Neural progenitor cell (in vitro differentiated cells): ENCODE data around the gene INVS. TPM values are rescaled to one million over a fixed set of nuclear protein-coding genes. Genes with fewer than 3 reads are reported as not detected.

Experiments
- DNase-seq: peaks from one replicate; pipeline ENCODE4 v3.0.0-alpha.2; 2016; ENCODE audit warnings: low spot score
- H2AFZ ChIP-seq: fragments of 200-600 bp; sonication (generic); replicated peaks from 2 replicates; pipeline ENCODE4 v1.6.1; 2016; ENCODE audit warnings: antibody characterized with exemption
- H3F3A ChIP-seq: fragments of 200-600 bp; sonication (generic); 2 replicates; pipeline ENCODE4 v1.6.1; 2016; ENCODE audit warnings: antibody characterized with exemption, low read depth
- H3K27ac ChIP-seq: fragments of 200-600 bp; sonication (generic); 2 replicates; pipeline ENCODE4 v1.5.1; 2016; ENCODE audit warnings: mild to moderate bottlenecking
- H3K27me3 ChIP-seq: fragments of 200-600 bp; sonication (generic); 2 replicates; pipeline ENCODE4 v1.6.1; 2016; ENCODE audit warnings: mild to moderate bottlenecking, moderate library complexity
- H3K36me3 ChIP-seq: fragments of 200-600 bp; sonication (generic); 2 replicates; pipeline ENCODE4 v1.5.1; 2016
- H3K4me1 ChIP-seq: fragments of 200-600 bp; sonication (generic); 2 replicates; pipeline ENCODE4 v1.6.1; 2016; ENCODE audit warnings: mixed run types
- H3K4me2 ChIP-seq: fragments of 200-600 bp; sonication (generic); 2 replicates; pipeline ENCODE4 v1.6.1; 2016
- H3K4me3 ChIP-seq: fragments of 200-600 bp; sonication (generic); 2 replicates; pipeline ENCODE4 v1.5.1; 2016
- H3K79me2 ChIP-seq: fragments of 200-600 bp; sonication (generic); 2 replicates; pipeline ENCODE4 v1.6.1; 2016; ENCODE audit warnings: low read depth
- H3K9ac ChIP-seq: fragments of 200-600 bp; sonication (generic); 2 replicates; pipeline ENCODE4 v1.6.1; 2016
- H3K9me3 ChIP-seq: fragments of 200-600 bp; sonication (generic); 2 replicates; pipeline ENCODE4 v1.5.1; 2016; ENCODE audit warnings: low read depth
- H4K20me1 ChIP-seq: fragments of 200-600 bp; sonication (generic); 2 replicates; pipeline ENCODE4 v1.6.1; 2016; ENCODE audit warnings: low read depth
- H3K27ac Mint-ChIP-seq: 3 replicates; pipeline ENCODE4 v1.8.0; 2021; ENCODE audit warnings: mixed read lengths
- H3K27me3 Mint-ChIP-seq: 2 replicates; pipeline ENCODE4 v1.8.0; 2022; ENCODE audit warnings: low read depth, mild to moderate bottlenecking, inconsistent platforms, moderate library complexity, mixed read lengths; ENCODE audit not compliant: insufficient read depth
- H3K36me3 Mint-ChIP-seq: 3 replicates; pipeline ENCODE4 v1.8.0; 2021; ENCODE audit warnings: mixed read lengths
- H3K4me1 Mint-ChIP-seq: 3 replicates; pipeline ENCODE4 v1.8.0; 2021; ENCODE audit warnings: mixed read lengths
- H3K4me3 Mint-ChIP-seq: 3 replicates; pipeline ENCODE4 v1.8.0; 2021; ENCODE audit warnings: mild to moderate bottlenecking, moderate library complexity, mixed read lengths
- H3K9me3 Mint-ChIP-seq: 3 replicates; pipeline ENCODE4 v1.8.0; 2020; ENCODE audit warnings: mixed read lengths
- CTCF ChIP-seq: fragments of 200-600 bp; sonication (generic); IDR thresholded peaks from 2 replicates; pipeline ENCODE4 v1.5.1; 2017; ENCODE audit warnings: antibody characterized with exemption, mild to moderate bottlenecking
- EZH2 ChIP-seq: fragments of 200-600 bp; sonication (generic); IDR thresholded peaks from 2 replicates; pipeline ENCODE4 v1.6.1; 2017; ENCODE audit warnings: antibody characterized with exemption, mild to moderate bottlenecking, moderate library complexity
- EZH2phosphoT487 ChIP-seq: fragments of 200-600 bp; sonication (generic); IDR thresholded peaks from 2 replicates; pipeline ENCODE4 v1.6.1; 2017; ENCODE audit warnings: antibody characterized with exemption
- total RNA-seq: library from RNA; depleted of rRNA; stranded (reverse); fragments of >200 nt; gene quantifications from 2 replicates; pipeline ENCODE4 v1.2.3, GENCODE V29; 2015; ENCODE audit warnings: low replicate concordance

The INVS gene
- total RNA-seq, 1 donor from 2014 or later = 29.2 TPM

DNA sequence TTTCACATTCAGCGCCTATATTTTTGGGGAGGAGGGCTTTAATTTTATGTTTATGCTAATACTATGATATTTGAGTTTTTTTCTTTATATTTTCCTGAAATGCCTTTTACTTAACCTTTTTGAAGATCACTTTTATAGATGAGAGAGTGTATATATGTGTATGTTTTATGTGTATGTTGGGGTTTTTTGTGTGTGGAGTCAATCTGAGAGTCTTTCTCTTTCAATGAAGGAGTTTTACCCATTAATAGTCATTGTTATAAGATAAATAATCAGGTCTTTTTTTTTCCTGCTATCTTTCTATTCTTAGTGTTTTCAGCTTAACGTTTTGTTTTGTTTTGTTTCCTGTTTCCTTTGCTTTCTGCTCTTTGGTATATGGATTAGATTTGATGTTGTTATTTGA is 141.5 kb downstream of the INVS start:
- Histone ChIP-seq H3K4me3 (no peak overlapping the region), H3F3A (no peaks in the 10 kb centered on the region), H3K79me2 (no peaks in the 10 kb centered on the region), H3K27me3 (no peaks in the 10 kb centered on the region), H3K4me1 (no peaks in the 10 kb centered on the region), H3K9me3 (no peaks in the 10 kb centered on the region), H3K36me3 (no peaks in the 10 kb centered on the region), H2AFZ (no peak overlapping the region), H4K20me1 (no peaks in the 10 kb centered on the region), H3K9ac (no peak overlapping the region), H3K27ac (no peak overlapping the region), H3K4me2 (no peak overlapping the region)
- no peak overlapping the region for H3K27ac Mint-ChIP-seq
- H3K9me3 Mint-ChIP-seq = peaks cover 2% of the 10 kb centered on the region
- H3K36me3 Mint-ChIP-seq = peaks cover 27% of the 10 kb centered on the region
- H3K4me3 Mint-ChIP-seq = no peak overlapping the region
- TF ChIP-seq EZH2 (no peak), EZH2phosphoT487 (no peak), CTCF (no peak)
- no peak for DNase-seq
- no peaks in the 10 kb centered on the region for H3K4me1 Mint-ChIP-seq
- no peaks in the 10 kb centered on the region for H3K27me3 Mint-ChIP-seq

GRCh38 chr9:100267211-100267610 is 168.2 kb downstream of the INVS start:
- no peak overlapping the region for H3K9ac ChIP-seq
- no peak overlapping the region for H3K4me3 Mint-ChIP-seq
- TF ChIP-seq EZH2phosphoT487 = no peak
- no peak for TF ChIP-seq EZH2
- TF ChIP-seq CTCF = no peak

DNA sequence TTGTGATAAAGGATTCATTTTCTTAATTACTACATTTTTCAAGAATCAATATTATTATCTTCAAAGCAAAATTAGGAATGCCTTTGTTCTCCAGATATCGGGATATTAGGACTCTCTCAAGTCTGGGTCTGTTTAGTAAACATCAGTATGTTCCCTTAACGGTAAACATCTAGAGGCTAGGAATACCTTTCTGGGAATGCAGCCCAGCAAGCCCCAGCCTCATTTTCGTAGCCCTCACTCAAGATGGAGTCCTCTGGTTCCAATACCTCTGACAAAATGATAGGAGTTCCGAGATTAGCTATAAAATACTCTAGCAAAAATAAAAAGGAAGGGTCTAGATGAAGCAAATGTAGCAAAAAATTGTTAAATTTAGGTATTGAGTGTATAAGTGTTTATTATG is 169.2 kb downstream of the INVS start:
- H3K36me3 ChIP-seq = peaks cover 6% of the 10 kb centered on the region
- Mint-ChIP-seq H3K9me3 (no peaks in the 10 kb centered on the region), H3K4me1 (no peaks in the 10 kb centered on the region), H3K27me3 (no peaks in the 10 kb centered on the region), H3K27ac (no peak overlapping the region), H3K4me3 (no peak overlapping the region), H3K36me3 (peaks cover 24% of the 10 kb centered on the region)
- H3K79me2 ChIP-seq = no peaks in the 10 kb centered on the region
- no peaks in the 10 kb centered on the region for H3K9me3 ChIP-seq
- no peak overlapping the region for H3K9ac ChIP-seq
- no peak overlapping the region for H3K4me2 ChIP-seq
- H2AFZ ChIP-seq = no peak overlapping the region
- no peaks in the 10 kb centered on the region for H3K27me3 ChIP-seq
- DNase-seq = no peak
- no peak overlapping the region for H3K4me3 ChIP-seq
- no peak for TF ChIP-seq EZH2
- TF ChIP-seq CTCF = no peak
- TF ChIP-seq EZH2phosphoT487 = no peak
- H3F3A ChIP-seq = no peaks in the 10 kb centered on the region
- no peaks in the 10 kb centered on the region for H3K4me1 ChIP-seq
- no peak overlapping the region for H3K27ac ChIP-seq
- H4K20me1 ChIP-seq = no peaks in the 10 kb centered on the region

More at GRCh38 chr9:100267211-100267610, 168.2 kb downstream of the INVS start:
- no peaks in the 10 kb centered on the region for H3K79me2 ChIP-seq
- no peaks in the 10 kb centered on the region for H3K4me1 ChIP-seq
- no peak overlapping the region for H3K4me2 ChIP-seq
- no peak overlapping the region for H3K27ac Mint-ChIP-seq
- no peaks in the 10 kb centered on the region for H3K27me3 Mint-ChIP-seq
- H3K36me3 Mint-ChIP-seq = peaks cover 22% of the 10 kb centered on the region
- no peaks in the 10 kb centered on the region for H4K20me1 ChIP-seq
- no peak overlapping the region for H2AFZ ChIP-seq
- no peaks in the 10 kb centered on the region for H3K9me3 Mint-ChIP-seq
- no peaks in the 10 kb centered on the region for H3F3A ChIP-seq
- H3K4me3 ChIP-seq = no peak overlapping the region
- no peak for DNase-seq
- H3K27me3 ChIP-seq = no peaks in the 10 kb centered on the region
- no peaks in the 10 kb centered on the region for H3K9me3 ChIP-seq
- no peaks in the 10 kb centered on the region for H3K4me1 Mint-ChIP-seq
- H3K36me3 ChIP-seq = peaks cover 6% of the 10 kb centered on the region
- H3K27ac ChIP-seq = no peak overlapping the region

- Histone ChIP-seq H3K9ac (no peak overlapping the region), H3K27ac (no peak overlapping the region), H3K4me3 (no peak overlapping the region), H3K9me3 (no peaks in the 10 kb centered on the region), H3K27me3 (no peaks in the 10 kb centered on the region), H2AFZ (no peak overlapping the region), H3K79me2 (no peaks in the 10 kb centered on the region), H3K36me3 (peaks cover 6% of the 10 kb centered on the region), H3K4me1 (no peaks in the 10 kb centered on the region), H4K20me1 (no peaks in the 10 kb centered on the region), H3F3A (no peaks in the 10 kb centered on the region), H3K4me2 (no peak overlapping the region)
- Mint-ChIP-seq H3K9me3 (no peaks in the 10 kb centered on the region), H3K36me3 (peaks cover 21% of the 10 kb centered on the region), H3K4me3 (no peak overlapping the region), H3K27me3 (no peaks in the 10 kb centered on the region), H3K27ac (no peak overlapping the region), H3K4me1 (no peaks in the 10 kb centered on the region)
- TF ChIP-seq EZH2phosphoT487 (no peak), CTCF (no peak), EZH2 (no peak)
- no peak for DNase-seq
Measured at GRCh38 chr9:100269656-100270055, 170.6 kb downstream of the INVS start.
